SK-N-SH (cell line): ENCODE data around the gene SPACA7.

Source experiments
- EZH2phosphoT487 ChIP-seq: fragments of 200-600 bp; sonication (generic); IDR thresholded peaks from 2 replicates; pipeline ENCODE4 v1.6.1; 2017; ENCODE audit warnings: low read depth, mixed run types, mild to moderate bottlenecking, antibody characterized with exemption, moderate library complexity, borderline replicate concordance
- FOXM1 ChIP-seq: IDR thresholded peaks from 2 replicates; pipeline ENCODE4 v1.4.0; 2012; ENCODE audit warnings: low read depth, mild to moderate bottlenecking
- GABPA ChIP-seq: IDR thresholded peaks from 2 replicates; pipeline ENCODE4 v1.4.0; 2012; ENCODE audit warnings: low read depth, mild to moderate bottlenecking
- MXI1 ChIP-seq: IDR thresholded peaks from 2 replicates; pipeline ENCODE4 v1.6.1; 2012; ENCODE audit warnings: mild to moderate bottlenecking, low read depth, low read length, improper control_type of control experiment
- POLR2AphosphoS5 ChIP-seq: IDR thresholded peaks from 2 replicates; pipeline ENCODE4 v1.6.1; 2012; ENCODE audit warnings: low read depth, low read length
- RAD21 ChIP-seq: IDR thresholded peaks from 2 replicates; pipeline ENCODE4 v1.6.1; 2012; ENCODE audit warnings: mild to moderate bottlenecking, low read length
- RXRA ChIP-seq: IDR thresholded peaks from 2 replicates; pipeline ENCODE4 v1.4.0; 2012; ENCODE audit warnings: low read depth, mild to moderate bottlenecking, borderline replicate concordance
- SMC3 ChIP-seq: IDR thresholded peaks from 2 replicates; pipeline ENCODE4 v1.6.1; 2012; ENCODE audit warnings: low read depth, low read length, improper control_type of control experiment
- YY1 ChIP-seq: IDR thresholded peaks from 2 replicates; pipeline ENCODE4 v1.4.0; 2012; ENCODE audit warnings: low read depth, mild to moderate bottlenecking
- TF ChIP-seq, protein P1 (sequence below): fragments of 200-600 bp; sonication (generic); IDR thresholded peaks from 2 replicates; pipeline ENCODE4 v1.6.1; 2017; ENCODE audit warnings: antibody characterized with exemption, mild to moderate bottlenecking, moderate library complexity

GRCh38 chr13:112351825-112352224, 24.3 kb upstream of the SPACA7 start:
- TF ChIP-seq MXI1: no peak
- TF ChIP-seq RAD21: no peak
- TF ChIP-seq RXRA: no peak
- TF ChIP-seq YY1: no peak
- TF ChIP-seq FOXM1: no peak
- TF ChIP-seq, protein P1, sequence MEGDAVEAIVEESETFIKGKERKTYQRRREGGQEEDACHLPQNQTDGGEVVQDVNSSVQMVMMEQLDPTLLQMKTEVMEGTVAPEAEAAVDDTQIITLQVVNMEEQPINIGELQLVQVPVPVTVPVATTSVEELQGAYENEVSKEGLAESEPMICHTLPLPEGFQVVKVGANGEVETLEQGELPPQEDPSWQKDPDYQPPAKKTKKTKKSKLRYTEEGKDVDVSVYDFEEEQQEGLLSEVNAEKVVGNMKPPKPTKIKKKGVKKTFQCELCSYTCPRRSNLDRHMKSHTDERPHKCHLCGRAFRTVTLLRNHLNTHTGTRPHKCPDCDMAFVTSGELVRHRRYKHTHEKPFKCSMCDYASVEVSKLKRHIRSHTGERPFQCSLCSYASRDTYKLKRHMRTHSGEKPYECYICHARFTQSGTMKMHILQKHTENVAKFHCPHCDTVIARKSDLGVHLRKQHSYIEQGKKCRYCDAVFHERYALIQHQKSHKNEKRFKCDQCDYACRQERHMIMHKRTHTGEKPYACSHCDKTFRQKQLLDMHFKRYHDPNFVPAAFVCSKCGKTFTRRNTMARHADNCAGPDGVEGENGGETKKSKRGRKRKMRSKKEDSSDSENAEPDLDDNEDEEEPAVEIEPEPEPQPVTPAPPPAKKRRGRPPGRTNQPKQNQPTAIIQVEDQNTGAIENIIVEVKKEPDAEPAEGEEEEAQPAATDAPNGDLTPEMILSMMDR: no peak
- no peak for TF ChIP-seq EZH2phosphoT487
- TF ChIP-seq POLR2AphosphoS5: no peak
- TF ChIP-seq GABPA: no peak
- no peak for TF ChIP-seq SMC3
